CD4-positive, alpha-beta memory T cell (primary cell): ENCODE measurements around the gene CDYL. TPM values are rescaled to one million over a fixed set of nuclear protein-coding genes. Genes with fewer than 3 reads are reported as not detected.

Experiments used
- CTCF ChIA-PET: fragments of 350-600 bp; sonication (Branson Sonifier 250); formaldehyde crosslinking; loops from one replicate; lab custom pipeline; 2021; ENCODE audit warnings: inconsistent platforms; ENCODE audit not compliant: partially characterized antibody; lab: Charles Lee
- POLR2A ChIA-PET: fragments of 350-600 bp; sonication (Branson Sonifier 250); formaldehyde crosslinking; loops from one replicate; lab custom pipeline; 2021; ENCODE audit not compliant: partially characterized antibody; lab: Charles Lee
- DNase-seq, 5 donors: peaks; one replicate each; pipeline versions ENCODE4 v3.0.0 to v3.0.0-alpha.2; 2020 to 2022; ENCODE audit warnings: mixed read lengths in 1 of 5
- H3K27ac ChIP-seq: one replicate; pipeline ENCODE4 v1.7.0; 2013; ENCODE audit warnings: low read depth, low read length
- H3K27me3 ChIP-seq: 2 replicates; pipeline ENCODE4 v1.7.0; 2013; ENCODE audit warnings: mild to moderate bottlenecking, low read length, moderate library complexity; ENCODE audit not compliant: insufficient read depth
- H3K36me3 ChIP-seq: 2 replicates; pipeline ENCODE4 v1.7.0; 2013; ENCODE audit warnings: mild to moderate bottlenecking, low read length, moderate library complexity; ENCODE audit not compliant: insufficient read depth
- H3K4me1 ChIP-seq: 2 replicates; pipeline ENCODE4 v1.7.0; 2013; ENCODE audit warnings: mild to moderate bottlenecking, low read length, moderate library complexity; ENCODE audit not compliant: insufficient read depth
- H3K4me3 ChIP-seq, 2 donors: one replicate each; pipeline ENCODE4 v1.7.0; 2013; ENCODE audit warnings: low read length in 2 of 2, mild to moderate bottlenecking in 1 of 2
- H3K9me3 ChIP-seq, 2 donors: one replicate each; pipeline ENCODE4 v1.7.0; 2013; ENCODE audit warnings: low read length in 2 of 2, control low read depth in 1 of 2; ENCODE audit not compliant: control insufficient read depth in 1 of 2
- H3K27ac Mint-ChIP-seq, 7 donors: one replicate each; pipeline ENCODE4 v1.8.0; 2020 to 2021; ENCODE audit warnings: mixed read lengths in 7 of 7, mild to moderate bottlenecking in 6 of 7, inconsistent platforms in 3 of 7, moderate library complexity in 3 of 7
- H3K27me3 Mint-ChIP-seq, 2 donors: one replicate each; pipeline ENCODE4 v1.8.0; 2020 to 2021; ENCODE audit warnings: mixed read lengths in 2 of 2
- H3K36me3 Mint-ChIP-seq, 2 donors: one replicate each; pipeline ENCODE4 v1.8.0; 2020 to 2021; ENCODE audit warnings: mixed read lengths in 2 of 2, inconsistent platforms in 1 of 2, mild to moderate bottlenecking in 1 of 2
- H3K4me1 Mint-ChIP-seq, 4 donors: one replicate each; pipeline ENCODE4 v1.8.0; 2020 to 2021; ENCODE audit warnings: mixed read lengths in 4 of 4, mild to moderate bottlenecking in 1 of 4
- H3K4me3 Mint-ChIP-seq, 8 donors: one replicate each; pipeline ENCODE4 v1.8.0; 2020 to 2021; ENCODE audit warnings: mixed read lengths in 8 of 8, mild to moderate bottlenecking in 7 of 8, moderate library complexity in 6 of 8, inconsistent platforms in 3 of 8
- H3K9me3 Mint-ChIP-seq, 8 donors: one replicate each; pipeline ENCODE4 v1.8.0; 2020 to 2021; ENCODE audit warnings: mixed read lengths in 8 of 8, mild to moderate bottlenecking in 5 of 8, inconsistent platforms in 3 of 8, moderate library complexity in 1 of 8
- intact Hi-C: fragments of 100-400 bp; cut with micrococcal nuclease; formaldehyde crosslinking; loops from one replicate; pipeline ENCODE4 v1.15.1; 2023
- polyA plus RNA-seq, 2 donors: library from polyadenylated mRNA; unstranded; fragments of 300-500 nt; fragmentation: Illumina TruSeq; gene quantifications; one replicate each; pipeline ENCODE4 v1.2.3, GENCODE V29; 2021
- total RNA-seq, 2 experiments: library from RNA; stranded (reverse); gene quantifications; one replicate each; pipeline ENCODE4 v1.2.3, GENCODE V29; 2021

The CDYL gene
- total and polyA plus RNA-seq, 4 experiments from 2014 or later = 1.5 to 36.7 (median 19.2) TPM

GRCh38 chr6:4941782-4942672, 165.8 kb downstream of the CDYL start:
- Histone ChIP-seq H3K9me3 (no peaks in the 10 kb centered on the region), H3K27ac (no peak overlapping the region), H3K4me1 (peaks cover 35% of the 10 kb centered on the region), H3K36me3 (peaks cover 19% of the 10 kb centered on the region), H3K27me3 (no peaks in the 10 kb centered on the region), H3K4me3 (no peak overlapping the region)
- no peaks in the 10 kb centered on the region for H3K27me3 Mint-ChIP-seq
- H3K4me1 Mint-ChIP-seq = peaks cover 21 to 47% (median 33%) of the 10 kb centered on the region in 4 donors
- peak in 3 of 5 donors; percentile 9 to 48 (median 17) for DNase-seq
- peaks cover 29 to 45% of the 10 kb centered on the region in 2 donors for H3K36me3 Mint-ChIP-seq
- H3K9me3 Mint-ChIP-seq = no peaks in the 10 kb centered on the region
- intact Hi-C loops = no loop called here
- H3K27ac Mint-ChIP-seq = peak overlapping the region in 5 of 7 donors; percentile 14 to 62 (median 48)
- CTCF ChIA-PET = interaction anchor here (0.6 to 1.6 kb wide), 3 partner anchors 9 to 302 kb away, joined by 3 to 6 read pairs (median 3); no protein-coding TSS in a partner anchor
- POLR2A ChIA-PET = no interaction called here
- peak overlapping the region in 4 of 8 donors; percentile 3 to 22 (median 15) for H3K4me3 Mint-ChIP-seq

- Mint-ChIP-seq H3K4me1 (peaks cover 21 to 44% (median 33%) of the 10 kb centered on the region in 4 donors), H3K9me3 (no peaks in the 10 kb centered on the region), H3K36me3 (peaks cover 26 to 45% of the 10 kb centered on the region in 2 donors), H3K4me3 (peak overlapping the region in 1 of 8 donors; percentile 27), H3K27me3 (no peaks in the 10 kb centered on the region), H3K27ac (peak overlapping the region in 3 of 7 donors; percentile 8 to 80 (median 15))
- H3K4me1 ChIP-seq = peaks cover 35% of the 10 kb centered on the region
- peaks cover 19% of the 10 kb centered on the region for H3K36me3 ChIP-seq
- H3K9me3 ChIP-seq = no peaks in the 10 kb centered on the region
- intact Hi-C loops = no loop called here
- H3K4me3 ChIP-seq = no peak overlapping the region
- H3K27ac ChIP-seq = no peak overlapping the region
- H3K27me3 ChIP-seq = no peaks in the 10 kb centered on the region
- CTCF ChIA-PET = interaction anchor here (0.6 to 1.6 kb wide), 3 partner anchors 8 to 303 kb away, joined by 3 to 6 read pairs (median 3); no protein-coding TSS in a partner anchor
- DNase-seq = no peak
- POLR2A ChIA-PET = no interaction called here
Measured at GRCh38 chr6:4942673-4943009, 166.4 kb downstream of the CDYL start.

- no peak overlapping the region for H3K4me3 Mint-ChIP-seq
- Histone ChIP-seq H3K9me3 (no peaks in the 10 kb centered on the region), H3K27ac (no peak overlapping the region), H3K4me1 (peaks cover 35% of the 10 kb centered on the region), H3K36me3 (peaks cover 19% of the 10 kb centered on the region), H3K4me3 (no peak overlapping the region), H3K27me3 (no peaks in the 10 kb centered on the region)
- ChIA-PET CTCF (no interaction called here), POLR2A (no interaction called here)
- peaks cover 21 to 40% (median 32%) of the 10 kb centered on the region in 4 donors for H3K4me1 Mint-ChIP-seq
- intact Hi-C loops = no loop called here
- no peaks in the 10 kb centered on the region for H3K27me3 Mint-ChIP-seq
- H3K9me3 Mint-ChIP-seq = no peaks in the 10 kb centered on the region
- H3K27ac Mint-ChIP-seq = no peak overlapping the region
- DNase-seq = no peak
- H3K36me3 Mint-ChIP-seq = peaks cover 30 to 46% of the 10 kb centered on the region in 2 donors
Measured at GRCh38 chr6:4943716-4944115, 167.5 kb downstream of the CDYL start.

- no peaks in the 10 kb centered on the region for H3K27me3 Mint-ChIP-seq
- Histone ChIP-seq H3K36me3 (peaks cover 19% of the 10 kb centered on the region), H3K4me1 (peaks cover 35% of the 10 kb centered on the region), H3K27me3 (no peaks in the 10 kb centered on the region), H3K27ac (no peak overlapping the region), H3K9me3 (no peaks in the 10 kb centered on the region), H3K4me3 (no peak overlapping the region)
- H3K4me1 Mint-ChIP-seq = peaks cover 21 to 38% (median 31%) of the 10 kb centered on the region in 4 donors
- no peak for DNase-seq
- no peak overlapping the region for H3K4me3 Mint-ChIP-seq
- ChIA-PET CTCF (no interaction called here), POLR2A (no interaction called here)
- H3K27ac Mint-ChIP-seq = no peak overlapping the region
- intact Hi-C loops = no loop called here
- H3K36me3 Mint-ChIP-seq = peaks cover 32 to 49% of the 10 kb centered on the region in 2 donors
- H3K9me3 Mint-ChIP-seq = peaks cover 0 to under 1% (median 0%) of the 10 kb centered on the region in 8 donors
Measured at GRCh38 chr6:4944325-4944724, 168.1 kb downstream of the CDYL start.

- Histone ChIP-seq H3K27ac (no peak overlapping the region), H3K36me3 (peaks cover 19% of the 10 kb centered on the region), H3K27me3 (no peaks in the 10 kb centered on the region), H3K4me1 (peaks cover 14% of the 10 kb centered on the region), H3K4me3 (no peak overlapping the region), H3K9me3 (no peaks in the 10 kb centered on the region)
- peaks cover 47 to 59% of the 10 kb centered on the region in 2 donors for H3K36me3 Mint-ChIP-seq
- POLR2A ChIA-PET = no interaction called here
- intact Hi-C loops = no loop called here
- H3K27ac Mint-ChIP-seq = no peak overlapping the region
- DNase-seq = no peak
- no peak overlapping the region for H3K4me3 Mint-ChIP-seq
- peaks cover 0 to 2% (median 0%) of the 10 kb centered on the region in 8 donors for H3K9me3 Mint-ChIP-seq
- H3K27me3 Mint-ChIP-seq = no peaks in the 10 kb centered on the region
- H3K4me1 Mint-ChIP-seq = peaks cover 12 to 16% (median 15%) of the 10 kb centered on the region in 4 donors
- CTCF ChIA-PET = no interaction called here
Measured at GRCh38 chr6:4946521-4946920, 170.3 kb downstream of the CDYL start.

GRCh38 chr6:4947716-4948115, 171.5 kb downstream of the CDYL start:
- Histone ChIP-seq H3K4me3 (no peak overlapping the region), H3K9me3 (no peaks in the 10 kb centered on the region), H3K4me1 (peaks cover 4% of the 10 kb centered on the region), H3K36me3 (peaks cover 26% of the 10 kb centered on the region), H3K27ac (no peak overlapping the region), H3K27me3 (no peaks in the 10 kb centered on the region)
- ChIA-PET CTCF (no interaction called here), POLR2A (no interaction called here)
- Mint-ChIP-seq H3K4me1 (peaks cover 3 to 4% (median 4%) of the 10 kb centered on the region in 4 donors), H3K4me3 (no peak overlapping the region), H3K27me3 (no peaks in the 10 kb centered on the region), H3K36me3 (peaks cover 59 to 63% of the 10 kb centered on the region in 2 donors), H3K27ac (peak overlapping the region in 1 of 7 donors; percentile 24), H3K9me3 (peaks cover 0 to 2% (median 0%) of the 10 kb centered on the region in 8 donors)
- intact Hi-C loops = no loop called here
- no peak for DNase-seq

- ChIA-PET POLR2A (no interaction called here), CTCF (no interaction called here)
- no peak for DNase-seq
- Mint-ChIP-seq H3K36me3 (peaks cover 61 to 64% of the 10 kb centered on the region in 2 donors), H3K27ac (no peak overlapping the region), H3K4me3 (no peak overlapping the region), H3K4me1 (no peaks in the 10 kb centered on the region), H3K9me3 (peaks cover 0 to 2% (median 0%) of the 10 kb centered on the region in 8 donors), H3K27me3 (no peaks in the 10 kb centered on the region)
- Histone ChIP-seq H3K9me3 (no peaks in the 10 kb centered on the region), H3K4me3 (no peak overlapping the region), H3K27ac (no peak overlapping the region), H3K27me3 (no peaks in the 10 kb centered on the region), H3K4me1 (no peaks in the 10 kb centered on the region), H3K36me3 (peaks cover 32% of the 10 kb centered on the region)
- intact Hi-C loops = no loop called here
Measured at GRCh38 chr6:4948781-4949450, 172.7 kb downstream of the CDYL start.
